OCI-LY3 (cell line): ENCODE results near the gene HHLA2.

Experiments used
- H2AFZ ChIP-seq: fragments of 200-600, 300-600 bp; shearing (Covaris generic); 2 replicates; pipeline ENCODE4 v1.6.0; 2014; ENCODE audit warnings: antibody characterized with exemption, low read depth, low read length
- H3K27ac ChIP-seq: fragments of 200-600, 300-600 bp; sonication (generic); 2 replicates; pipeline ENCODE4 v1.5.1; 2014; ENCODE audit warnings: mild to moderate bottlenecking, low read length, moderate library complexity, mixed read lengths
- H3K27me3 ChIP-seq: fragments of 200-600, 300-600 bp; sonication (generic); 2 replicates; pipeline ENCODE4 v1.6.1; 2014; ENCODE audit warnings: low read depth, low read length, mixed read lengths
- H3K36me3 ChIP-seq: fragments of 200-600, 300-600 bp; sonication (generic); replicated peaks from 2 replicates; pipeline ENCODE3; 2014; ENCODE audit warnings: low read depth, low read length, mixed read lengths
- H3K4me1 ChIP-seq: fragments of 300-600, 200-600 bp; sonication (generic); 2 replicates; pipeline ENCODE4 v1.6.1; 2014; ENCODE audit warnings: low read length, mixed read lengths
- H3K4me2 ChIP-seq: fragments of 200-600, 300-600 bp; sonication (generic); 2 replicates; pipeline ENCODE4 v1.6.1; 2014; ENCODE audit warnings: low read length, mixed read lengths
- H3K4me3 ChIP-seq: fragments of 300-600, 200-600 bp; sonication (generic); 2 replicates; pipeline ENCODE4 v1.5.1; 2014; ENCODE audit warnings: antibody characterized with exemption, mild to moderate bottlenecking, low read length, moderate library complexity
- H3K79me2 ChIP-seq: fragments of 300-600, 200-600 bp; shearing (Covaris generic); 2 replicates; pipeline ENCODE4 v1.6.1; 2014; ENCODE audit warnings: mild to moderate bottlenecking, low read length, mixed read lengths
- H3K9ac ChIP-seq: fragments of 300-600, 200-600 bp; shearing (Covaris generic); 2 replicates; pipeline ENCODE4 v1.6.0; 2014; ENCODE audit warnings: mild to moderate bottlenecking, low read length, moderate library complexity
- H3K9me3 ChIP-seq: fragments of 200-600, 300-600 bp; shearing (Covaris generic); 2 replicates; pipeline ENCODE4 v1.6.1; 2014; ENCODE audit warnings: low read length, mixed read lengths; ENCODE audit not compliant: insufficient read depth
- H4K20me1 ChIP-seq: fragments of 200-600, 300-600 bp; sonication (generic); 2 replicates; pipeline ENCODE4 v1.6.1; 2016; ENCODE audit warnings: low read length, mixed read lengths; ENCODE audit not compliant: insufficient read depth
- EZH2phosphoT487 ChIP-seq: fragments of 200-600 bp; shearing (Covaris generic); IDR thresholded peaks from 2 replicates; pipeline ENCODE4 v1.6.1; 2018; ENCODE audit warnings: antibody characterized with exemption, mixed run types, low read depth
- TF ChIP-seq, protein P1 (sequence below): fragments of 200-600, 300-600 bp; sonication (generic); IDR thresholded peaks from 2 replicates; pipeline ENCODE4 v1.5.1; 2014; ENCODE audit warnings: antibody characterized with exemption, low read length, low read depth

Gene HHLA2

DNA sequence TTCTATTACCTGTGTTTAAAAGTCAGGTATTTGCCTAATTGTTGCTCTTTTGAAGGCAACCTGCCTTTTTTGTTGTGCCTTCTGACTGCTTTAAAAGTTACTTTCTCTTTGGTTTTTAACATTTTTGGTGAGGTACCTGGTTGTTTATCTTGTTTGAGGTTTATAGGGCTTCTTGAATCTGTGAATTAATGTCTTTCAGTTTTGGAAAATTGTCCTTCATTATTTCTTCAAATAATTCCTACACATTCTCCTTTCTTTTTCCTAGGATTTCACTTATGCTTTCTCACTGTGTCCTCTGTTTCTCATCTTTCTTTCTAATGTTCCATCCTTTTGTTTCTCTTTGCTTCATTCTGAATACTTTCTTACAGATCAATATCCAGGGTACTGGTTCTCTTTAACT is 30.8 kb downstream of the HHLA2 start:
- Histone ChIP-seq H2AFZ (no peak overlapping the region), H4K20me1 (no peaks in the 10 kb centered on the region), H3K9ac (no peak overlapping the region), H3K36me3 (no peaks in the 10 kb centered on the region), H3K4me1 (peaks cover 2% of the 10 kb centered on the region; the same call in 1 of the 2 replicates), H3K9me3 (no peaks in the 10 kb centered on the region), H3K27ac (no peak overlapping the region), H3K4me3 (no peak overlapping the region), H3K27me3 (no peaks in the 10 kb centered on the region), H3K79me2 (no peaks in the 10 kb centered on the region), H3K4me2 (no peak overlapping the region)
- no peak for TF ChIP-seq EZH2phosphoT487
- TF ChIP-seq, protein P1, sequence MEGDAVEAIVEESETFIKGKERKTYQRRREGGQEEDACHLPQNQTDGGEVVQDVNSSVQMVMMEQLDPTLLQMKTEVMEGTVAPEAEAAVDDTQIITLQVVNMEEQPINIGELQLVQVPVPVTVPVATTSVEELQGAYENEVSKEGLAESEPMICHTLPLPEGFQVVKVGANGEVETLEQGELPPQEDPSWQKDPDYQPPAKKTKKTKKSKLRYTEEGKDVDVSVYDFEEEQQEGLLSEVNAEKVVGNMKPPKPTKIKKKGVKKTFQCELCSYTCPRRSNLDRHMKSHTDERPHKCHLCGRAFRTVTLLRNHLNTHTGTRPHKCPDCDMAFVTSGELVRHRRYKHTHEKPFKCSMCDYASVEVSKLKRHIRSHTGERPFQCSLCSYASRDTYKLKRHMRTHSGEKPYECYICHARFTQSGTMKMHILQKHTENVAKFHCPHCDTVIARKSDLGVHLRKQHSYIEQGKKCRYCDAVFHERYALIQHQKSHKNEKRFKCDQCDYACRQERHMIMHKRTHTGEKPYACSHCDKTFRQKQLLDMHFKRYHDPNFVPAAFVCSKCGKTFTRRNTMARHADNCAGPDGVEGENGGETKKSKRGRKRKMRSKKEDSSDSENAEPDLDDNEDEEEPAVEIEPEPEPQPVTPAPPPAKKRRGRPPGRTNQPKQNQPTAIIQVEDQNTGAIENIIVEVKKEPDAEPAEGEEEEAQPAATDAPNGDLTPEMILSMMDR: no peak

DNA sequence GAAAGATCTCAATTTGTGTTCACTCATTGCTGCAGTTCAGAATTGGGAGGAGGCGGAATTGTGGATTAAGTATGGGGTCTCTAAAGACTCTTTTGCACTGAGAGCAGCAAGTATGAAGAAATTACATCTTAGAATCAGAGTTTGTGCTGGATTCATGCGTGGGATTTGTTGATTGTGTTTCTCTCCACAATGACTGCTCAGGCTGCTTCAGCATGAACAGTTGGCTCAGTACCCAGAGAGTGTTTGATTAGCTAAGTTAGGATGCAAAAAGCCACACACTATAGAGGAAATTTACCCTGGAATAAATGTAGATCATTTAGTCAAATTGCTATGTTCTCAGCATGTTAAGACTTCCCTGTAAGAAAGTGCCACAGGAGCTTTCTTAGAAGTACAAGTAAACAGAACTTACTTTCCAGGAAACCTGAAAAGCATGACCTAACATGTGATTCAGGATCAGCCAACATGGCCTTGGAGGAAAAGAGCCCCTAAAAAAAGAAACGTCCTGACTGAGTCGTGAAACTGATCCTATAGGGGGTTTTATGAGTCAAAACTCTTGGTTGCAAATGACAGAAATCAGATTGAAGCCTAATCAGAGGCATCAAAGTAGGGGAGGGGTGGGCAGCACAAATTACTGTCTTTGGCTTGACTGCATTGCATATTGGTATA is 32.6 kb downstream of the HHLA2 start:
- H3K27me3 ChIP-seq: no peaks in the 10 kb centered on the region
- H3K79me2 ChIP-seq: no peaks in the 10 kb centered on the region
- H4K20me1 ChIP-seq: no peaks in the 10 kb centered on the region
- no peak overlapping the region for H3K27ac ChIP-seq
- no peak overlapping the region for H3K4me3 ChIP-seq
- no peaks in the 10 kb centered on the region for H3K9me3 ChIP-seq
- H3K36me3 ChIP-seq: no peaks in the 10 kb centered on the region
- no peak overlapping the region for H2AFZ ChIP-seq
- H3K4me2 ChIP-seq: no peak overlapping the region
- no peak overlapping the region for H3K9ac ChIP-seq
- TF ChIP-seq, protein P1: no peak
- no peak for TF ChIP-seq EZH2phosphoT487
- H3K4me1 ChIP-seq: no peaks in the 10 kb centered on the region

DNA sequence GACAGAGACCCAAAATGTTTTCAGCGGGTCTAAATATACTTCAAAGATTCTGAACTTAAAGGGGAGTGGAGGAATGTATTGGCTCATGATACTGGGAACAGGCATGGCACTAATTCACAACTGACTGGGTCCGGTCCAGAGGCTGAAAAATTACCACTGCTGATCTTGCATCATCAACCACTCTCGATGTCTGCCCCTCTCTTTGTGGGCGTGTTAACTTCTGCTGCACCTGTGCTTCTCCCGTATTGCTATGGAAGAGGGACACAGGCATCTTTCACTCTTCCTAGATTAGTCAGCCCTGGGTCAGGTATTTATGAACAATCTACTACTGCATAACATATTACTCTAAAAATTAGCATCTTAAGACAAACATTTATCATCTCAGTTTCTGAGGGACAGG is 33.2 kb downstream of the HHLA2 start:
- Histone ChIP-seq H4K20me1 (no peaks in the 10 kb centered on the region), H3K79me2 (no peaks in the 10 kb centered on the region), H3K9ac (no peak overlapping the region), H3K9me3 (no peaks in the 10 kb centered on the region), H3K4me2 (no peak overlapping the region), H2AFZ (no peak overlapping the region), H3K4me1 (no peaks in the 10 kb centered on the region), H3K36me3 (no peaks in the 10 kb centered on the region), H3K27ac (no peak overlapping the region), H3K4me3 (no peak overlapping the region), H3K27me3 (no peaks in the 10 kb centered on the region)
- TF ChIP-seq EZH2phosphoT487: no peak
- TF ChIP-seq, protein P1: no peak

DNA sequence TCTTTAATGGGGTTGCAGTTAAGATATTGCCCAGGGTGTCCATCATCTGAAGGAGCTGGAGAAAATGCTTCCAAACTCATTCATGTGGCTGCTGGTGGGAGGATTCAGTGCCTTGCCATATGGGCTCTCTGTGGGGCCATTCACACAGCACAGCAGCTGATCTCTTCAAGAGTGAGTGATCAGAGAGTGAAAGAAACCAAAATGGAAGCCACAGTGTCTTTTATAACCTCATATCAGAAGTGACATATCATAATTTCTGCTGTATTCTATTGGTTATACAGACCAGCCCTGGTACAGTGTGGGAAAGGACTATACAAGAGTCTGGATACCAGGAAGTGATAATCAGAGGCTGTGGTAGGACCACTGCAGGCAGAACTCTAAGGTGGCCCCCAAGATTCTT is 33.6 kb downstream of the HHLA2 start:
- Histone ChIP-seq H3K4me1 (no peaks in the 10 kb centered on the region), H3K9me3 (no peaks in the 10 kb centered on the region), H3K36me3 (no peaks in the 10 kb centered on the region), H3K4me2 (no peak overlapping the region), H3K9ac (no peak overlapping the region), H3K79me2 (no peaks in the 10 kb centered on the region), H3K27me3 (no peaks in the 10 kb centered on the region), H4K20me1 (no peaks in the 10 kb centered on the region), H2AFZ (no peak overlapping the region), H3K4me3 (no peak overlapping the region), H3K27ac (no peak overlapping the region)
- TF ChIP-seq EZH2phosphoT487: no peak
- TF ChIP-seq, protein P1: no peak
